ENCODE results near the gene NPC2. TPM values are rescaled to one million over a fixed set of nuclear protein-coding genes. Genes with fewer than 3 reads are reported as not detected.

Gene NPC2
- total RNA-seq, 1 experiment from 2014 or later: 137 TPM

DNA sequence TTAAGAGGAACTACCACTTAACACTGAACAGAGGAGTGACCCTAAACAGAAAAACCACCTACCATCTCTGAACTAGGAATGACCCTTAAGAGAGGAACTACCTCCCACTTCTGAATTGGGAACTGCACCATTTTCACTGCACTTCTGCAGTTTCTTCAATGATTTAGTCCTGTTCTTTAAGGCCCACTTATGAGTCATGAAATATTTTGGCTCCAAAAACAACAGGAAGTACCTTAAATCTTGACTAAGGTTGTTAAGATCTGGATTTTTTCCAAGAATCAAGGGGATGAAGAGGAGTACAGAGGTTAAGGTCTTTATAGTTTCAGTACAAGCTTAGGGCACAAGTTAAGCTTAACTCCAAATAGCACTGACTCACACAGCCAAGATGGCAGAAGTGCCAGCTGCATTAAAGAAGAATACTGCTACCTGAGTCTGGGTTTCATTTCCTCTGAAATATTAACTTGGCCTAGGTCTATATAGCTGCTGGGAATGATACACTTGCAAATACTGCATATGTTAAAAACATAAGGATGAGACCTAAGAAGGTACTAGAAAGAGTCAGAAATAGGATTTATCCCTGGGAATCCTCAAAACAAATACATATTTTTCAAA is 4.2 kb downstream of the NPC2 start:
- no peak for DNase-seq
- Histone ChIP-seq H3K23ac (ENCODE audit: insufficient read length, low read depth, low read length) (no peak overlapping the region), H3T11ph (ENCODE audit: low read length) (no peak overlapping the region), H3K18ac (ENCODE audit: insufficient read length, low read depth, low read length) (no peak overlapping the region), H3K4ac (ENCODE audit: low read depth, low read length) (no peak overlapping the region), H3K9me3 (ENCODE audit: control insufficient read depth, low read depth, low read length) (no peaks in the 10 kb centered on the region), H3K79me1 (ENCODE audit: insufficient read depth, low read depth, low read length, poor library complexity, severe bottlenecking) (no peaks in the 10 kb centered on the region), H3K4me2 (ENCODE audit: insufficient read depth, insufficient read length, low read length) (no peak overlapping the region), H2BK120ac (ENCODE audit: low read depth, low read length, poor library complexity, severe bottlenecking) (no peak overlapping the region), H2BK5ac (ENCODE audit: insufficient read length, low read length) (no peak overlapping the region), H4K91ac (ENCODE audit: insufficient read length, low read depth, low read length) (no peak overlapping the region), H2BK12ac (ENCODE audit: insufficient read length, low read depth, low read length) (no peak overlapping the region), H3K4me1 (ENCODE audit: insufficient read depth, low read length) (peaks cover 2% of the 10 kb centered on the region; the same call in 1 of the 2 replicates), H4K5ac (ENCODE audit: insufficient read length, low read depth, low read length) (no peak overlapping the region), H4K8ac (replicated peaks; ENCODE audit: insufficient read length, low read depth, low read length) (no peak overlapping the region), H3K56ac (ENCODE audit: insufficient read length, low read depth, low read length) (no peak overlapping the region), H3K14ac (ENCODE audit: insufficient read depth, low read length) (no peak overlapping the region), H3K27ac (ENCODE audit: insufficient read length, low read depth, low read length) (no peak overlapping the region), H3K27me3 (ENCODE audit: insufficient read depth, low read length) (no peaks in the 10 kb centered on the region), H3K9ac (ENCODE audit: extremely low read depth, insufficient read length, low read length) (no peak overlapping the region), H2AK5ac (ENCODE audit: insufficient read length, low read length) (no peak overlapping the region), H2BK20ac (ENCODE audit: low read depth, low read length, poor library complexity, severe bottlenecking) (no peak overlapping the region), H3K79me2 (ENCODE audit: insufficient read depth, low read length) (0 out of 2 replicates have a peak, but pooled peaks cover 2% of the 10 kb centered on the region), H4K20me1 (ENCODE audit: control insufficient read depth, insufficient read depth, insufficient read length) (no peaks in the 10 kb centered on the region), H2BK15ac (ENCODE audit: low read depth, low read length) (no peak overlapping the region), H2AFZ (ENCODE audit: low read length) (no peak overlapping the region), H3K23me2 (ENCODE audit: insufficient read length, low read depth, low read length, poor library complexity, severe bottlenecking) (peaks cover 11% of the 10 kb centered on the region)
- Mint-ChIP-seq H3K27ac (no peak overlapping the region; a peak in 1 of 7 replicates), H3K27me3 (ENCODE audit: low read depth) (no peaks in the 10 kb centered on the region), H3K4me1 (peaks cover 17 to 18% of the 10 kb centered on the region in 2 experiments), H3K36me3 (ENCODE audit: insufficient read depth in 1 of 3, low read depth in 3 of 3) (peaks cover 2 to 21% (median 13%) of the 10 kb centered on the region in 3 experiments; a peak in 6 of 7 replicates), H3K4me3 (no peak overlapping the region), H3K9me3 (no peaks in the 10 kb centered on the region)
- TF ChIP-seq CTCF (conservative IDR thresholded peaks at IDR 0.05): no peak
